SK-N-SH (cell line): ENCODE results near the gene C1QL1. TPM values are rescaled to one million over a fixed set of nuclear protein-coding genes. Genes with fewer than 3 reads are reported as not detected.
A peak's percentile ranks its signal among the peaks of the same experiment; 100 is the strongest.

Experiments used
- CTCF ChIA-PET: fragments of 300-600, 350-600 bp; formaldehyde crosslinking; extraction: SDS; loops from one replicate; lab custom pipeline; 2021; lab: Yijun Ruan, JAX
- POLR2A ChIA-PET: fragments of 350-600 bp; sonication (Branson Sonifier 250); formaldehyde crosslinking; extraction: SDS; loops from one replicate; lab custom pipeline; 2020; ENCODE audit warnings: antibody characterized with exemption, inconsistent platforms; lab: Yijun Ruan, JAX
- DNase-seq: peaks from one replicate; pipeline ENCODE4 v3.0.0; 2012
- H2AFZ ChIP-seq: fragments of 200-600 bp; sonication (generic); 2 replicates; pipeline ENCODE4 v1.8.1; 2016; ENCODE audit warnings: antibody characterized with exemption, mild to moderate bottlenecking, low read depth
- H3F3A ChIP-seq: fragments of 200-600 bp; sonication (generic); replicated peaks from 2 replicates; pipeline ENCODE3; 2016; ENCODE audit warnings: antibody characterized with exemption, mild to moderate bottlenecking; ENCODE audit not compliant: insufficient read depth
- H3K27ac ChIP-seq, 2 experiments: fragments of 200-500 bp in 1 of 2; fragments of 200-600 bp in 1 of 2; sonication (Bioruptor generic) in 1 of 2; sonication (generic), shearing (Covaris generic) in 1 of 2; 2 replicates each; pipeline versions ENCODE4 v1.5.1 to v1.6.1; 2014 to 2016; ENCODE audit warnings: low read depth in 2 of 2, inconsistent platforms in 1 of 2, low read length in 1 of 2, mild to moderate bottlenecking in 1 of 2, mixed read lengths in 1 of 2
- H3K27me3 ChIP-seq: fragments of 200-600 bp; sonication (generic), shearing (Covaris generic); 2 replicates; pipeline ENCODE4 v1.6.1; 2016; ENCODE audit warnings: mixed run types; ENCODE audit not compliant: insufficient read depth
- H3K36me3 ChIP-seq, 2 experiments: fragments of 200-500 bp in 1 of 2; fragments of 200-600 bp in 1 of 2; sonication (Bioruptor generic) in 1 of 2; sonication (generic) in 1 of 2; replicated peaks in 1 of 2; 2 replicates each; pipeline versions ENCODE3 to v1.5.1; 2014 to 2016; ENCODE audit warnings: low read length in 1 of 2, mild to moderate bottlenecking in 1 of 2; ENCODE audit not compliant: insufficient read depth in 2 of 2, control insufficient read depth in 1 of 2
- H3K4me1 ChIP-seq, 2 experiments: fragments of 200-500 bp in 1 of 2; fragments of 200-600 bp in 1 of 2; sonication (Bioruptor generic) in 1 of 2; sonication (generic), shearing (Covaris generic) in 1 of 2; 2 replicates each; pipeline versions ENCODE4 v1.5.1 to v1.6.1; 2014 to 2016; ENCODE audit warnings: low read depth in 1 of 2, low read length in 1 of 2, mixed run types in 1 of 2; ENCODE audit not compliant: insufficient read depth in 2 of 2, control insufficient read depth in 1 of 2
- H3K4me2 ChIP-seq: fragments of 200-600 bp; sonication (generic), shearing (Covaris generic); 2 replicates; pipeline ENCODE4 v1.6.1; 2017; ENCODE audit warnings: mixed run types
- H3K4me3 ChIP-seq, 2 experiments: fragments of 200-500 bp in 1 of 2; fragments of 200-600 bp in 1 of 2; sonication (Bioruptor generic) in 1 of 2; sonication (generic), shearing (Covaris generic) in 1 of 2; 2 replicates each; pipeline versions ENCODE4 v1.5.1 to v1.8.1; 2014 to 2016; ENCODE audit warnings: low read depth in 2 of 2, inconsistent platforms in 1 of 2, low read length in 1 of 2, mild to moderate bottlenecking in 1 of 2, mixed read lengths in 1 of 2, moderate library complexity in 1 of 2
- H3K79me2 ChIP-seq: fragments of 200-600 bp; sonication (generic); 2 replicates; pipeline ENCODE4 v1.8.1; 2017; ENCODE audit warnings: mild to moderate bottlenecking; ENCODE audit not compliant: insufficient read depth
- H3K9ac ChIP-seq: fragments of 200-600 bp; sonication (generic); 2 replicates; pipeline ENCODE4 v1.6.1; 2017; ENCODE audit warnings: mixed run types
- H3K9me2 ChIP-seq: fragments of 200-600 bp; sonication (generic); 2 replicates; pipeline ENCODE4 v1.6.1; 2017; ENCODE audit warnings: mixed run types
- H3K9me3 ChIP-seq: fragments of 200-600 bp; sonication (generic); 2 replicates; pipeline ENCODE4 v1.6.1; 2017; ENCODE audit warnings: mixed run types, mild to moderate bottlenecking, moderate library complexity
- H4K20me1 ChIP-seq: fragments of 200-600 bp; sonication (generic); 2 replicates; pipeline ENCODE4 v1.6.1; 2017; ENCODE audit warnings: mild to moderate bottlenecking, mixed run types; ENCODE audit not compliant: insufficient read depth
- EZH2phosphoT487 ChIP-seq: fragments of 200-600 bp; sonication (generic); IDR thresholded peaks from 2 replicates; pipeline ENCODE4 v1.6.1; 2017; ENCODE audit warnings: low read depth, mixed run types, mild to moderate bottlenecking, antibody characterized with exemption, moderate library complexity, borderline replicate concordance
- FOSL2 ChIP-seq: IDR thresholded peaks from 2 replicates; pipeline ENCODE4 v1.4.0; 2012; ENCODE audit warnings: low read depth, mild to moderate bottlenecking, moderate library complexity, borderline replicate concordance
- MAX ChIP-seq: IDR thresholded peaks from 2 replicates; pipeline ENCODE4 v1.4.0; 2012; ENCODE audit warnings: low read depth
- MEF2A ChIP-seq: IDR thresholded peaks from 2 replicates; pipeline ENCODE4 v1.4.0; 2012; ENCODE audit warnings: low read depth, borderline replicate concordance
- MXI1 ChIP-seq: IDR thresholded peaks from 2 replicates; pipeline ENCODE4 v1.6.1; 2012; ENCODE audit warnings: mild to moderate bottlenecking, low read depth, low read length, improper control_type of control experiment
- NFIC ChIP-seq: IDR thresholded peaks from 2 replicates; pipeline ENCODE4 v1.4.0; 2012; ENCODE audit warnings: borderline replicate concordance
- NRF1 ChIP-seq: IDR thresholded peaks from 2 replicates; pipeline ENCODE4 v1.6.1; 2012; ENCODE audit warnings: low read depth, mild to moderate bottlenecking, low read length
- POLR2AphosphoS5 ChIP-seq: IDR thresholded peaks from 2 replicates; pipeline ENCODE4 v1.6.1; 2012; ENCODE audit warnings: low read depth, low read length
- RAD21 ChIP-seq: IDR thresholded peaks from 2 replicates; pipeline ENCODE4 v1.6.1; 2012; ENCODE audit warnings: mild to moderate bottlenecking, low read length
- RCOR1 ChIP-seq: fragments of 150-350 bp; IDR thresholded peaks from 2 replicates; pipeline ENCODE4 v1.6.1; 2017; ENCODE audit warnings: antibody characterized with exemption, low read length
- RXRA ChIP-seq: IDR thresholded peaks from 2 replicates; pipeline ENCODE4 v1.4.0; 2012; ENCODE audit warnings: low read depth, mild to moderate bottlenecking, borderline replicate concordance
- SIN3A ChIP-seq: IDR thresholded peaks from 2 replicates; pipeline ENCODE4 v1.6.1; 2012; ENCODE audit warnings: low read depth, mild to moderate bottlenecking, low read length, moderate library complexity, borderline replicate concordance
- SMC3 ChIP-seq: IDR thresholded peaks from 2 replicates; pipeline ENCODE4 v1.6.1; 2012; ENCODE audit warnings: low read depth, low read length, improper control_type of control experiment
- TCF12 ChIP-seq: IDR thresholded peaks from 2 replicates; pipeline ENCODE4 v1.4.0; 2012
- TEAD4 ChIP-seq: IDR thresholded peaks from 2 replicates; pipeline ENCODE4 v1.4.0; 2012; ENCODE audit warnings: mild to moderate bottlenecking, borderline replicate concordance; ENCODE audit not compliant: insufficient read depth
- USF2 ChIP-seq: fragments of 150-350 bp; IDR thresholded peaks from 2 replicates; pipeline ENCODE4 v1.6.1; 2017; ENCODE audit warnings: antibody characterized with exemption, low read length, low read depth, borderline replicate concordance
- WGBS: methylation state at CpG from one replicate; pipeline ENCODE4 v1.1.6; 2017; ENCODE audit warnings: low lambda C conversion rate; 5-methylcytosine and 5-hydroxymethylcytosine counted together
- polyA plus RNA-seq, 3 experiments: library from polyadenylated mRNA; depleted of rRNA; stranded (reverse); fragments of >200 nt; gene quantifications; 2 replicates each; pipeline ENCODE4 v1.2.3, GENCODE V29; 2012
- TF ChIP-seq, protein P1 (sequence below): IDR thresholded peaks from 2 replicates; pipeline ENCODE4 v1.4.0; 2012; ENCODE audit warnings: low read depth, borderline replicate concordance
- TF ChIP-seq, protein P2 (sequence below): IDR thresholded peaks from 2 replicates; pipeline ENCODE4 v1.4.0; 2012; ENCODE audit warnings: low read depth, borderline replicate concordance

Gene C1QL1
- polyA plus RNA-seq, 1 of the 3 experiments (the other 2 are of a cell fraction), result 11.9 TPM

DNA sequence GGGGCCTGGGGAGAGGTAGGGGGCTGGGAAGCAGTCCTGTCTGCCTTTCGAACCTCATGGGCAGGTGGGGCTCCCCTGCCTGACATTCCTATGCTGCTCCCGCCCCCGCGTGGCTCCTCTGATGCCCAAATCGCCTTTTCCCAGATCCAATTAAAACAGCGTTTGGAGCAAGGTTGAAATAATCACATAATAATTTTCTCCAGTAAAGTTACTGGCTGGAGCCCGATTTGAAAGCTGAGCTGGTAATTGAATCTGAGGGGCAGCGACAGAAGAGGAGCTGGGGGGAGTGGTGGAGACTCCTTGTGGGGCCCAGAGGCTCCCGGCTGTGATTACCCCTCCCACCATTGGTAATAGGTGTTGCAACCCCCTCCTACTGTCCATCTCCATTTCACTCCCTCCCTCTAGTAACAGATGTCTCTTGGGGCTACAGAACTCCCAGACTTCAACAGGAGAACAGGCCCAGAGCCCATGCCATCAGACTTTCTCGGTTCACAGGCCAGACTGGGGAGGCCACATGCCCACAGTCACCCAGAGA is 38.9 kb upstream of the C1QL1 start:
- no peaks in the 10 kb centered on the region for H3K9me3 ChIP-seq
- H3K27ac ChIP-seq, result no peak overlapping the region
- TF ChIP-seq NRF1 (no peak), FOSL2 (no peak), TCF12 (no peak), TEAD4 (no peak), RAD21 (no peak), MXI1 (no peak), SIN3A (no peak), MEF2A (no peak), MAX (no peak), USF2 (no peak), RXRA (no peak), EZH2phosphoT487 (no peak), SMC3 (no peak), POLR2AphosphoS5 (no peak), NFIC (no peak), RCOR1 (no peak)
- TF ChIP-seq, protein P1, sequence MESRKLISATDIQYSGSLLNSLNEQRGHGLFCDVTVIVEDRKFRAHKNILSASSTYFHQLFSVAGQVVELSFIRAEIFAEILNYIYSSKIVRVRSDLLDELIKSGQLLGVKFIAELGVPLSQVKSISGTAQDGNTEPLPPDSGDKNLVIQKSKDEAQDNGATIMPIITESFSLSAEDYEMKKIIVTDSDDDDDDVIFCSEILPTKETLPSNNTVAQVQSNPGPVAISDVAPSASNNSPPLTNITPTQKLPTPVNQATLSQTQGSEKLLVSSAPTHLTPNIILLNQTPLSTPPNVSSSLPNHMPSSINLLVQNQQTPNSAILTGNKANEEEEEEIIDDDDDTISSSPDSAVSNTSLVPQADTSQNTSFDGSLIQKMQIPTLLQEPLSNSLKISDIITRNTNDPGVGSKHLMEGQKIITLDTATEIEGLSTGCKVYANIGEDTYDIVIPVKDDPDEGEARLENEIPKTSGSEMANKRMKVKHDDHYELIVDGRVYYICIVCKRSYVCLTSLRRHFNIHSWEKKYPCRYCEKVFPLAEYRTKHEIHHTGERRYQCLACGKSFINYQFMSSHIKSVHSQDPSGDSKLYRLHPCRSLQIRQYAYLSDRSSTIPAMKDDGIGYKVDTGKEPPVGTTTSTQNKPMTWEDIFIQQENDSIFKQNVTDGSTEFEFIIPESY, result no peak
- TF ChIP-seq, protein P2, sequence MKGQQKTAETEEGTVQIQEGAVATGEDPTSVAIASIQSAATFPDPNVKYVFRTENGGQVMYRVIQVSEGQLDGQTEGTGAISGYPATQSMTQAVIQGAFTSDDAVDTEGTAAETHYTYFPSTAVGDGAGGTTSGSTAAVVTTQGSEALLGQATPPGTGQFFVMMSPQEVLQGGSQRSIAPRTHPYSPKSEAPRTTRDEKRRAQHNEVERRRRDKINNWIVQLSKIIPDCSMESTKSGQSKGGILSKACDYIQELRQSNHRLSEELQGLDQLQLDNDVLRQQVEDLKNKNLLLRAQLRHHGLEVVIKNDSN, result no peak
- no peaks in the 10 kb centered on the region for H3K79me2 ChIP-seq
- ChIA-PET POLR2A (no interaction called here), CTCF (interaction anchor here (1.4 kb wide), 1 partner anchor 14 kb away, joined by 5 read pairs; no protein-coding TSS in a partner anchor)
- H3K4me2 ChIP-seq, result no peak overlapping the region
- no peak overlapping the region for H3K9ac ChIP-seq
- H3K9me2 ChIP-seq, result no peaks in the 10 kb centered on the region
- H2AFZ ChIP-seq, result no peak overlapping the region
- peak; percentile 50 for DNase-seq
- peaks cover 0 to 10% of the 10 kb centered on the region in 2 experiments; a peak in 1 of 4 replicates for H3K4me1 ChIP-seq
- 48% methylated on average over 10 of the region's 10 CpGs for WGBS
- no peaks in the 10 kb centered on the region for H3F3A ChIP-seq
- no peak overlapping the region for H3K4me3 ChIP-seq
- H3K27me3 ChIP-seq, result no peaks in the 10 kb centered on the region
- no peaks in the 10 kb centered on the region for H4K20me1 ChIP-seq
- H3K36me3 ChIP-seq, result no peaks in the 10 kb centered on the region
